A549 (cell line): ENCODE results near the gene FUCA2.

Experiments
- POLR2A ChIP-seq: IDR thresholded peaks from 2 replicates; pipeline ENCODE4 v1.6.1; 2012; ENCODE audit warnings: mild to moderate bottlenecking, low read length
- TF ChIP-seq, protein P1 (sequence below): fragments of >200 bp; sonication (Bioruptor Twin); formaldehyde crosslinking; IDR thresholded peaks from 3 replicates; pipeline ENCODE4 v1.5.1; 2016

DNA sequence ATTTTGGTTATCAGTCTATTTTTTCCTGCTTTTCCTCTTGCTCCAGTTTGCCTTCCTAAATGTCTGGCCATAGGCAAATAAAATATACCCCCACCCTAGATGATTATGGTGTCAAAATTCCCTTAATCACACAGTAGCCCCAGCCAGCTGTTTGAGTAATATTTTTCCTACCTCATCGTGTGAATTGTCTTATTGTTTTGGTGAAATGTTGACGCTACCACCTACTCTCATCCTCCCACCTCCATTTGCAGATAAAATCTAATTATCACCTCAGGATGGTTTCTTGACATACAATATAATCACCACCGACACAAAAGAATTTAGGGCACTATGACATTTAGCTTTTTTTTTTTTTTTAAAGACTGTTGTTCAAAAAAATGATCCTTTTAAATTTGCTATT, 44.1 kb upstream of the FUCA2 start:
- TF ChIP-seq POLR2A, result no peak
- TF ChIP-seq, protein P1, sequence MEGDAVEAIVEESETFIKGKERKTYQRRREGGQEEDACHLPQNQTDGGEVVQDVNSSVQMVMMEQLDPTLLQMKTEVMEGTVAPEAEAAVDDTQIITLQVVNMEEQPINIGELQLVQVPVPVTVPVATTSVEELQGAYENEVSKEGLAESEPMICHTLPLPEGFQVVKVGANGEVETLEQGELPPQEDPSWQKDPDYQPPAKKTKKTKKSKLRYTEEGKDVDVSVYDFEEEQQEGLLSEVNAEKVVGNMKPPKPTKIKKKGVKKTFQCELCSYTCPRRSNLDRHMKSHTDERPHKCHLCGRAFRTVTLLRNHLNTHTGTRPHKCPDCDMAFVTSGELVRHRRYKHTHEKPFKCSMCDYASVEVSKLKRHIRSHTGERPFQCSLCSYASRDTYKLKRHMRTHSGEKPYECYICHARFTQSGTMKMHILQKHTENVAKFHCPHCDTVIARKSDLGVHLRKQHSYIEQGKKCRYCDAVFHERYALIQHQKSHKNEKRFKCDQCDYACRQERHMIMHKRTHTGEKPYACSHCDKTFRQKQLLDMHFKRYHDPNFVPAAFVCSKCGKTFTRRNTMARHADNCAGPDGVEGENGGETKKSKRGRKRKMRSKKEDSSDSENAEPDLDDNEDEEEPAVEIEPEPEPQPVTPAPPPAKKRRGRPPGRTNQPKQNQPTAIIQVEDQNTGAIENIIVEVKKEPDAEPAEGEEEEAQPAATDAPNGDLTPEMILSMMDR, result no peak
